Measurements from ENCODE around the gene TNS1. TPM values are rescaled to one million over a fixed set of nuclear protein-coding genes. Genes with fewer than 3 reads are reported as not detected.

TNS1 gene
- total RNA-seq, 3 donors from 2014 or later (not counting 1 experiment from before 2014, with no cell fraction given), result 1.1 to 3.0 (median 2.1) TPM

GRCh38 chr2:217958884-217959225 is 43.9 kb downstream of the TNS1 start:
- H3K4me3 Mint-ChIP-seq, result no peak overlapping the region
- Histone ChIP-seq H3K4me3 (ENCODE audit: low read length) (no peak overlapping the region), H3K27me3 (ENCODE audit: control insufficient read depth, insufficient read depth, low read length) (no peaks in the 10 kb centered on the region), H3K4me1 (ENCODE audit: control insufficient read depth, insufficient read depth, low read length) (no peaks in the 10 kb centered on the region), H3K9me3 (ENCODE audit: control insufficient read depth, insufficient read depth, low read length) (no peaks in the 10 kb centered on the region), H3K36me3 (ENCODE audit: control insufficient read depth, insufficient read depth, low read length) (no peaks in the 10 kb centered on the region), H3K27ac (ENCODE audit: low read length) (no peak overlapping the region)
- no peaks in the 10 kb centered on the region for H3K9me3 Mint-ChIP-seq
- peaks cover 11 to 17% of the 10 kb centered on the region in 2 donors for H3K27me3 Mint-ChIP-seq (ENCODE audit: low read depth in 2 of 2)
- DNase-seq (no peak), ATAC-seq (no peak)
- H3K4me1 Mint-ChIP-seq, result no peaks in the 10 kb centered on the region
- WGBS (ENCODE audit: insufficient coverage), result 98% methylated on average over 3 of the region's 3 CpGs
- intact Hi-C loops (cut with micrococcal nuclease), result no loop called here
- no peak for TF ChIP-seq CTCF (IDR thresholded peaks at IDR 0.05)
- no peak overlapping the region for H3K27ac Mint-ChIP-seq
- no peaks in the 10 kb centered on the region for H3K36me3 Mint-ChIP-seq

GRCh38 chr2:217958206-217958883 is 44.5 kb downstream of the TNS1 start:
- no peaks in the 10 kb centered on the region for H3K36me3 Mint-ChIP-seq
- DNase-seq, result no peak
- Histone ChIP-seq H3K4me1 (ENCODE audit: control insufficient read depth, insufficient read depth, low read length) (no peaks in the 10 kb centered on the region), H3K4me3 (ENCODE audit: low read length) (no peak overlapping the region), H3K27me3 (ENCODE audit: control insufficient read depth, insufficient read depth, low read length) (no peaks in the 10 kb centered on the region), H3K27ac (ENCODE audit: low read length) (no peak overlapping the region), H3K36me3 (ENCODE audit: control insufficient read depth, insufficient read depth, low read length) (no peaks in the 10 kb centered on the region), H3K9me3 (ENCODE audit: control insufficient read depth, insufficient read depth, low read length) (no peaks in the 10 kb centered on the region)
- no peak for TF ChIP-seq CTCF (IDR thresholded peaks at IDR 0.05)
- no peak overlapping the region for H3K27ac Mint-ChIP-seq
- H3K27me3 Mint-ChIP-seq (ENCODE audit: low read depth in 2 of 2), result peaks cover 11 to 17% of the 10 kb centered on the region in 2 donors
- 91% methylated on average over 14 of the region's 16 CpGs for WGBS (ENCODE audit: insufficient coverage)
- intact Hi-C loops (cut with micrococcal nuclease), result no loop called here
- ATAC-seq, result no peak
- H3K4me1 Mint-ChIP-seq, result no peaks in the 10 kb centered on the region
- H3K4me3 Mint-ChIP-seq, result no peak overlapping the region
- no peaks in the 10 kb centered on the region for H3K9me3 Mint-ChIP-seq

- no peaks in the 10 kb centered on the region for H3K27me3 ChIP-seq (ENCODE audit: control insufficient read depth, insufficient read depth, low read length)
- no peak overlapping the region for H3K27ac Mint-ChIP-seq
- H3K27me3 Mint-ChIP-seq (ENCODE audit: low read depth in 2 of 2), result peaks cover 11 to 17% of the 10 kb centered on the region in 2 donors
- H3K4me1 Mint-ChIP-seq, result no peaks in the 10 kb centered on the region
- H3K4me3 Mint-ChIP-seq, result no peak overlapping the region
- WGBS (ENCODE audit: insufficient coverage), result 89% methylated on average over 16 of the region's 16 CpGs
- no peaks in the 10 kb centered on the region for H3K4me1 ChIP-seq (ENCODE audit: control insufficient read depth, insufficient read depth, low read length)
- H3K36me3 Mint-ChIP-seq, result no peaks in the 10 kb centered on the region
- H3K9me3 ChIP-seq (ENCODE audit: control insufficient read depth, insufficient read depth, low read length), result no peaks in the 10 kb centered on the region
- no peak for TF ChIP-seq CTCF (IDR thresholded peaks at IDR 0.05)
- no peak for ATAC-seq
- no peak overlapping the region for H3K27ac ChIP-seq (ENCODE audit: low read length)
- no peak overlapping the region for H3K4me3 ChIP-seq (ENCODE audit: low read length)
- no peaks in the 10 kb centered on the region for H3K9me3 Mint-ChIP-seq
- no peaks in the 10 kb centered on the region for H3K36me3 ChIP-seq (ENCODE audit: control insufficient read depth, insufficient read depth, low read length)
- intact Hi-C loops (cut with micrococcal nuclease), result no loop called here
- DNase-seq, result no peak
Observed at GRCh38 chr2:217956586-217957457, 46.0 kb downstream of the TNS1 start.
